ENCODE data around the gene RABGEF1. TPM values are rescaled to one million over a fixed set of nuclear protein-coding genes. Genes with fewer than 3 reads are reported as not detected.

The RABGEF1 gene
- total and polyA plus RNA-seq, 2 of the 8 experiments (the other 6 are each of a cell fraction or from before 2014, with no cell fraction given): 10.2 to 18.0 TPM

- Histone ChIP-seq H3K4me3 (ENCODE audit: extremely low read depth in 1 of 4, insufficient read depth in 2 of 4, low read depth in 3 of 4, low read length in 4 of 4) (no peak overlapping the region), H4K20me1 (replicated peaks in 1 of 2; ENCODE audit: control insufficient read depth in 1 of 2, insufficient read depth in 2 of 2, low read length in 2 of 2) (peaks cover 0 to 2% of the 10 kb centered on the region in 2 experiments), H2AK5ac (ENCODE audit: low read depth, low read length) (no peak overlapping the region), H4K5ac (ENCODE audit: insufficient read length, low read depth, low read length) (no peak overlapping the region), H2BK15ac (ENCODE audit: low read length) (no peak overlapping the region), H3K56ac (replicated peaks; ENCODE audit: insufficient read length, low read depth, low read length) (no peak overlapping the region), H2BK12ac (ENCODE audit: low read depth, low read length) (no peak overlapping the region), H3K14ac (ENCODE audit: insufficient read length) (no peak overlapping the region), H2BK20ac (ENCODE audit: low read length) (no peak overlapping the region), H3K9me3 (ENCODE audit: insufficient read depth in 2 of 2, low read depth in 1 of 2, low read length in 1 of 2) (no peaks in the 10 kb centered on the region), H3K18ac (ENCODE audit: extremely low read depth, low read length) (no peak overlapping the region), H2AFZ (ENCODE audit: low read length) (no peak overlapping the region), H3K27ac (ENCODE audit: low read depth, low read length) (no peak overlapping the region), H2BK120ac (replicated peaks; ENCODE audit: low read depth, low read length) (no peak overlapping the region), H3K4me1 (replicated peaks in 1 of 4; ENCODE audit: control insufficient read depth in 3 of 4, insufficient read depth in 4 of 4, low read length in 3 of 4) (no peaks in the 10 kb centered on the region), H3K79me1 (ENCODE audit: low read depth, low read length) (no peaks in the 10 kb centered on the region), H3K23ac (ENCODE audit: insufficient read length) (no peak overlapping the region), H4K91ac (replicated peaks; ENCODE audit: insufficient read length, low read length) (no peak overlapping the region), H3K23me2 (ENCODE audit: low read depth, low read length) (no peaks in the 10 kb centered on the region), H3K27me3 (replicated peaks in 1 of 4; ENCODE audit: control insufficient read depth in 3 of 4, extremely low read depth in 1 of 4, insufficient read depth in 3 of 4, low read length in 3 of 4) (no peaks in the 10 kb centered on the region), H3K79me2 (ENCODE audit: control insufficient read depth in 1 of 2, insufficient read depth in 2 of 2, low read length in 2 of 2) (no peaks in the 10 kb centered on the region), H3K36me3 (ENCODE audit: control insufficient read depth in 2 of 4, insufficient read depth in 4 of 4, low read length in 3 of 4) (peaks cover 4 to 31% (median 11%) of the 10 kb centered on the region in 4 experiments; a peak in 6 of 8 replicates), H2BK5ac (ENCODE audit: low read depth, low read length) (no peak overlapping the region), H3K4me2 (ENCODE audit: insufficient read depth in 1 of 2, low read depth in 2 of 2, low read length in 2 of 2) (no peak overlapping the region), H3K9ac (replicated peaks in 1 of 4; ENCODE audit: extremely low read depth in 1 of 4, low read depth in 3 of 4, low read length in 3 of 4) (no peak overlapping the region), H3K4ac (replicated peaks; ENCODE audit: insufficient read length, low read depth, low read length) (no peak overlapping the region), H4K8ac (ENCODE audit: extremely low read depth, insufficient read depth, low read length) (no peak overlapping the region)
- TF ChIP-seq MAX (IDR thresholded peaks at IDR 0.05) (no peak), PHF8 (conservative IDR thresholded peaks at IDR 0.05; ENCODE audit: low read depth, low read length) (no peak), BRCA1 (IDR thresholded peaks at IDR 0.05; ENCODE audit: low read depth, low read length) (no peak), SP1 (IDR thresholded peaks at IDR 0.05; ENCODE audit: low read depth, low read length) (no peak), POU5F1 (IDR thresholded peaks at IDR 0.05; ENCODE audit: low read depth, low read length) (no peak), JUN (IDR thresholded peaks at IDR 0.05; ENCODE audit: low read depth, low read length) (no peak), KDM4A (IDR thresholded peaks at IDR 0.05; ENCODE audit: low read depth, low read length, severe bottlenecking) (no peak), CEBPB (IDR thresholded peaks at IDR 0.05; ENCODE audit: low read depth, low read length) (no peak)
- DNase-seq (ENCODE audit: low read depth in 1 of 2, low spot score in 2 of 2) (no peak), FAIRE-seq (no peak)
- WGBS, 2 experiments (ENCODE audit: extremely low coverage in 1 of 2, insufficient coverage in 1 of 2, insufficient read length in 1 of 2, insufficient replicate concordance in 2 of 2, low coverage in 1 of 2, low lambda C conversion rate in 2 of 2, missing lambda C conversion rate in 1 of 2): 95% methylated on average over 6 of the region's 6 CpGs; no CpG with 5 or more reads in 1 of the 2 experiments
- ChIA-PET CTCF (ENCODE audit: partially characterized antibody) (no interaction called here), POLR2A (ENCODE audit: partially characterized antibody) (no interaction called here)
Measured at GRCh38 chr7:66790196-66790595, 49.7 kb downstream of the RABGEF1 start.
